A549 (cell line): ENCODE results near the gene FAM193A.

ENCODE experiments used
- CTCF ChIP-seq: fragments of >200 bp; sonication (Bioruptor Twin); formaldehyde crosslinking; IDR thresholded peaks from 3 replicates; pipeline ENCODE4 v1.5.1; 2016
- EP300 ChIP-seq, 2 experiments: fragments of >200 bp; sonication (Bioruptor Twin); formaldehyde crosslinking; IDR thresholded peaks; 2 replicates in 1 of 2; 3 replicates in 1 of 2; pipeline ENCODE4 v1.6.1; 2016 to 2017
- RCOR1 ChIP-seq: fragments of 150-350 bp; IDR thresholded peaks from 2 replicates; pipeline ENCODE4 v1.6.1; 2014; ENCODE audit warnings: antibody characterized with exemption, low read length, low read depth

- TF ChIP-seq CTCF (no peak), EP300 (IDR thresholded peaks at IDR 0.05) (no peak), RCOR1 (no peak)
Observed at GRCh38 chr4:2702361-2702760, 165.9 kb downstream of the FAM193A start.
